Measurements from ENCODE around the gene JAKMIP2. TPM values are rescaled to one million over a fixed set of nuclear protein-coding genes. Genes with fewer than 3 reads are reported as not detected.
"Not testable (repeated sequence)": the region's sequence is repeated elsewhere in the genome, so short reads cannot be mapped to it uniquely, and the experiment has no call there.

The JAKMIP2 gene
- total RNA-seq, 1 donor from 2014 or later = 8.2 TPM

GRCh38 chr5:147645197-147645596, 137.3 kb downstream of the JAKMIP2 start:
- DNase-seq = no peak

- no peak for DNase-seq
Observed at GRCh38 chr5:147644460-147644859, 138.1 kb downstream of the JAKMIP2 start.

- no peak for DNase-seq
Observed at GRCh38 chr5:147643142-147643541, 139.4 kb downstream of the JAKMIP2 start.

GRCh38 chr5:147642666-147643065, 139.9 kb downstream of the JAKMIP2 start:
- DNase-seq = no peak

- no peak for DNase-seq
Observed at GRCh38 chr5:147639321-147639720, 143.2 kb downstream of the JAKMIP2 start.

- DNase-seq = no peak
Observed at GRCh38 chr5:147636729-147636984, 145.9 kb downstream of the JAKMIP2 start.

GRCh38 chr5:147635882-147636728, 146.4 kb downstream of the JAKMIP2 start:
- DNase-seq = no peak

GRCh38 chr5:147635439-147635838, 147.1 kb downstream of the JAKMIP2 start:
- DNase-seq = not testable (repeated sequence)

- DNase-seq = no peak
Observed at GRCh38 chr5:147633173-147633572, 149.4 kb downstream of the JAKMIP2 start.

- DNase-seq = no peak
Observed at GRCh38 chr5:147631428-147632003, 151.0 kb downstream of the JAKMIP2 start.

GRCh38 chr5:147629196-147629595, 153.3 kb downstream of the JAKMIP2 start:
- peak; percentile 71 for DNase-seq

- DNase-seq = peak; percentile 92
Observed at GRCh38 chr5:147628058-147628895, 154.3 kb downstream of the JAKMIP2 start.

GRCh38 chr5:147626464-147626863, 156.1 kb downstream of the JAKMIP2 start:
- no peak for DNase-seq

- no peak for DNase-seq
Observed at GRCh38 chr5:147621016-147621415, 161.5 kb downstream of the JAKMIP2 start.

GRCh38 chr5:147619281-147619878, 163.1 kb downstream of the JAKMIP2 start:
- no peak for DNase-seq

- no peak for DNase-seq
Observed at GRCh38 chr5:147617711-147618350, 164.7 kb downstream of the JAKMIP2 start.

GRCh38 chr5:147617191-147617606, 165.3 kb downstream of the JAKMIP2 start:
- DNase-seq = no peak

- no peak for DNase-seq
Observed at GRCh38 chr5:147616421-147616820, 166.1 kb downstream of the JAKMIP2 start.

- DNase-seq = no peak
Observed at GRCh38 chr5:147613359-147613758, 169.2 kb downstream of the JAKMIP2 start.

GRCh38 chr5:147611483-147611882, 171.0 kb downstream of the JAKMIP2 start:
- DNase-seq = no peak

GRCh38 chr5:147610798-147611197, 171.7 kb downstream of the JAKMIP2 start:
- no peak for DNase-seq

GRCh38 chr5:147601652-147602051, 180.9 kb downstream of the JAKMIP2 start:
- DNase-seq = no peak
